Memory B cell (primary cell): ENCODE data around the gene R3HDML.
A peak's percentile ranks its signal among the peaks of the same experiment; 100 is the strongest.
"Not testable (repeated sequence)": the region's sequence is repeated elsewhere in the genome, so short reads cannot be mapped to it uniquely, and the experiment has no call there.

Experiments used
- ATAC-seq: fragments of 150-1000 bp; cut with Tn5 transposase; 2 replicates; pipeline ENCODE4 v1.10.0; 2021; ENCODE audit warnings: low read depth, mild to moderate bottlenecking, moderate library complexity
- DNase-seq, 2 donors: peaks; one replicate each; pipeline ENCODE4 v3.0.0; 2022; ENCODE audit warnings: low spot score in 2 of 2
- H3K27ac Mint-ChIP-seq: one replicate; pipeline ENCODE4 v1.8.0; 2022; ENCODE audit warnings: mild to moderate bottlenecking, moderate library complexity, mixed read lengths
- H3K27me3 Mint-ChIP-seq: one replicate; pipeline ENCODE4 v1.8.0; 2022; ENCODE audit warnings: mixed read lengths
- H3K36me3 Mint-ChIP-seq: one replicate; pipeline ENCODE4 v1.8.0; 2022; ENCODE audit warnings: mild to moderate bottlenecking, mixed read lengths
- H3K4me1 Mint-ChIP-seq: one replicate; pipeline ENCODE4 v1.8.0; 2022; ENCODE audit warnings: mixed read lengths
- H3K4me3 Mint-ChIP-seq: one replicate; pipeline ENCODE4 v1.8.0; 2022; ENCODE audit warnings: mild to moderate bottlenecking, moderate library complexity, mixed read lengths
- H3K9me3 Mint-ChIP-seq: one replicate; pipeline ENCODE4 v1.8.0; 2022; ENCODE audit warnings: mixed read lengths

The R3HDML gene

DNA sequence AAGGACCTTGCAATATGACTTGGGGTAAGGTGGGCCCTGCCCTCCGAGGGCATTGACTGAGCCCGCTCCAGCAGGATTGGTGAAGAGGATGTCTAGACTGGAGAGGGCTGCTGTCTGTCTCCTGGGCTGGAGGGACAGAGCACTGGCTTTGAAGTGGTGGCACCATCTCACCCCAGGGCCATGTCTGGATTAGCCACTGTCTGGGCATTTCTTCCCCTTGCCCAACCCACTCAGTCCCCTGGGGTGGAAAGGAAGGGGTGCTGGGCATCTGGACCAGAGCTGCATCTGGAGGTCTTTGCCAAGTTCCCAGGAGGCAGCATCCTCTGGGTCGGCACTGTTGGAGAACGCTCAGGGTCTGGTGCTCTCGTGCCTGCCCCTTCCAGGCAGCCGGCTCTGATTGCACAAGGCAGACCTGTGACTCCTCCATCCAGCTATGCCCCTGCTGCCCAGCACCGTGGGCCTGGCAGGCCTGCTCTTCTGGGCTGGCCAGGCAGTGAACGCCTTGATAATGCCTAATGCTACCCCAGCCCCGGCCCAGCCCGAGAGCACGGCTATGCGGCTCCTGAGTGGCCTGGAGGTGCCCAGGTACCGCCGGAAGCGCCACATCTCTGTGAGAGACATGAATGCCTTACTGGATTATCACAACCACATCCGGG lies at the start of gene R3HDML:
R3HDML (plus strand) TSS at position 319 of the 656 bp plus-strand sequence; CDS start at position 434, 115 bp downstream.
- DNase-seq, result no peak

GRCh38 chr20:44287272-44288097 lies 49.4 kb upstream of the R3HDML start:
- Mint-ChIP-seq H3K36me3 (peaks cover 24% of the 10 kb centered on the region), H3K27ac (no peak overlapping the region), H3K4me1 (no peaks in the 10 kb centered on the region), H3K9me3 (peaks cover 2% of the 10 kb centered on the region), H3K27me3 (no peaks in the 10 kb centered on the region), H3K4me3 (no peak overlapping the region)
- DNase-seq (no peak), ATAC-seq (no peak)

More for the DNA sequence above, at the start of gene R3HDML:
- Mint-ChIP-seq H3K4me1 (no peaks in the 10 kb centered on the region), H3K27me3 (peaks cover 14% of the 10 kb centered on the region), H3K9me3 (no peaks in the 10 kb centered on the region), H3K36me3 (no peaks in the 10 kb centered on the region), H3K4me3 (no peak within 1 kb of the TSS), H3K27ac (no peak within 1 kb of the TSS)
- no peak for ATAC-seq

DNA sequence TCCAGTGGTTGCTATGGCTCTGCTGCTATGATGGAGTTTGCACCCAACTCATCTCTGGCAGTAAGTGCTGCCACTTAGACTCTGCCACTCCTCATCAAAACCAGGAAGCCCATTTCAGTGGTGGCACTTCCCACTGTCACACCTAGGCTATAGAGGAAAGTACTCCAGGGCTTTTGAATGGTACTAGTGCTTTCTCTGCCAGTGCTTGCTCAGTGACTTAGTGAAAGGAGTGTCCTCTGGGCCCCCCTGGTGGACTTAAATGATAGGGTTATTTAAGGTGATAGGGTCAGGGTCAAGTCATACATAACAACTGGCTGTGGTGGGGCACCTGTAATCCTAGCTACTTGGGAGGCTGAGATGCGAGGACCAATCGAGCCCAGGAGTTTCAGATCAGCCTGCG lies 48.6 kb upstream of the R3HDML start:
- H3K27ac Mint-ChIP-seq, result no peak overlapping the region
- ATAC-seq, result no peak

GRCh38 chr20:44291754-44292153 lies 45.1 kb upstream of the R3HDML start:
- Mint-ChIP-seq H3K27ac (no peak overlapping the region), H3K4me3 (no peak overlapping the region), H3K27me3 (no peaks in the 10 kb centered on the region), H3K9me3 (peaks cover 2% of the 10 kb centered on the region), H3K4me1 (no peaks in the 10 kb centered on the region), H3K36me3 (peaks cover 28% of the 10 kb centered on the region)
- ATAC-seq (no peak), DNase-seq (no peak)

More for the DNA sequence above, 48.6 kb upstream of the R3HDML start:
- Mint-ChIP-seq H3K36me3 (peaks cover 24% of the 10 kb centered on the region), H3K27me3 (no peaks in the 10 kb centered on the region), H3K4me1 (no peaks in the 10 kb centered on the region), H3K4me3 (no peak overlapping the region), H3K9me3 (peaks cover 2% of the 10 kb centered on the region)
- no peak for DNase-seq

GRCh38 chr20:44296011-44296410 lies 40.8 kb upstream of the R3HDML start:
- Mint-ChIP-seq H3K4me3 (no peak overlapping the region), H3K4me1 (no peaks in the 10 kb centered on the region), H3K27me3 (no peaks in the 10 kb centered on the region), H3K9me3 (peaks cover 2% of the 10 kb centered on the region), H3K27ac (peak overlapping the region; percentile 79), H3K36me3 (peaks cover 14% of the 10 kb centered on the region)
- no peak for ATAC-seq
- DNase-seq, result no peak

DNA sequence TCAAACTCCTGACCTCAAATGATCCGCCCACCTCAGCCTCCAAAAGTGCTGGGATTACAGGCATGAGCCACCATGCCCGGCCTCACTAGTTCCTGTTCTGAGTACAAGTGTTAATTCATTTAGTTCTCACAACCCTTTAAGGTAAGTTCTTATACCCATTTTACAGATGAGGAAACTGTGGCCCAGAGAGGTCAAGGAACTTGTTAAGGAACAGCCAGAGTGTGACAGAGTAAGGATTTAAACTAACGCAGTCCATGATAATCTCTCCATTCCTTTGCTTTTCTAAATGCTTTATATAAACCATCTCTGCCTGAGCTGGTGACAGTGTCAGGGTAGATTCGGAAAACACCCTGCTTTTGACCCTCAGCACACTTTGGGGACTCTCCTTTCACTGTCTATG lies 39.1 kb upstream of the R3HDML start:
- DNase-seq, result no peak
- Mint-ChIP-seq H3K27ac (no peak overlapping the region), H3K9me3 (no peaks in the 10 kb centered on the region), H3K36me3 (peaks cover 15% of the 10 kb centered on the region), H3K27me3 (no peaks in the 10 kb centered on the region), H3K4me3 (no peak overlapping the region), H3K4me1 (no peaks in the 10 kb centered on the region)
- no peak for ATAC-seq

GRCh38 chr20:44299011-44299535 lies 37.8 kb upstream of the R3HDML start:
- ATAC-seq, H3K4me1 Mint-ChIP-seq, H3K27ac Mint-ChIP-seq, DNase-seq, H3K9me3 Mint-ChIP-seq, H3K4me3 Mint-ChIP-seq, H3K27me3 Mint-ChIP-seq: not testable (repeated sequence)
- peaks cover 15% of the 10 kb centered on the region for H3K36me3 Mint-ChIP-seq

DNA sequence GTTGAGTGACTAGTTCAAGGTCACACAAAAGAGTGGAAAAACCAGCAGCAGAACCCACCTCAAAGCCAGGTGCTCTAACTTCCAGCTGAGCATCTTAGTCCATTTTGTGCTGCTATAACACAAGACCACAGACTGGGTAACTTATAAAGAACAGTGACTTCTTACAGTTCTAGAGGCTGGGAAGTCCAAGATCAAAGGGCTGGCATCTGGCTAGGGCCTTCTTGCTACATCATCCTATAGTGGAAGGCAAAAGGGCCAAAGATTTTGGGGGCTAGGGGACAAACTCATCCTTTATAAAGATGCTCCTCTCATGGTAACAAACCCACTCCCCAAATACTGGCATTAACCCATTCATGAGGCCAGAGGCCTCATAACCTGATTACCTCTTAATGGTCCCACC lies 35.6 kb upstream of the R3HDML start:
- Mint-ChIP-seq H3K4me3 (no peak overlapping the region), H3K27ac (no peak overlapping the region), H3K4me1 (no peaks in the 10 kb centered on the region), H3K27me3 (no peaks in the 10 kb centered on the region), H3K9me3 (no peaks in the 10 kb centered on the region), H3K36me3 (peaks cover 14% of the 10 kb centered on the region)
- ATAC-seq (no peak), DNase-seq (no peak)

GRCh38 chr20:44302026-44302669 lies 34.7 kb upstream of the R3HDML start:
- DNase-seq, result no peak
- no peak overlapping the region for H3K4me3 Mint-ChIP-seq
- no peak for ATAC-seq
- peaks cover 20% of the 10 kb centered on the region for H3K36me3 Mint-ChIP-seq
- no peak overlapping the region for H3K27ac Mint-ChIP-seq
- no peaks in the 10 kb centered on the region for H3K9me3 Mint-ChIP-seq
- H3K4me1 Mint-ChIP-seq, result peaks cover 2% of the 10 kb centered on the region
- no peaks in the 10 kb centered on the region for H3K27me3 Mint-ChIP-seq

GRCh38 chr20:44302736-44303135 lies 34.1 kb upstream of the R3HDML start:
- no peak overlapping the region for H3K4me3 Mint-ChIP-seq
- H3K36me3 Mint-ChIP-seq, result peaks cover 20% of the 10 kb centered on the region
- H3K4me1 Mint-ChIP-seq, result peaks cover 2% of the 10 kb centered on the region
- no peaks in the 10 kb centered on the region for H3K9me3 Mint-ChIP-seq
- DNase-seq (no peak), ATAC-seq (no peak)
- no peak overlapping the region for H3K27ac Mint-ChIP-seq
- no peaks in the 10 kb centered on the region for H3K27me3 Mint-ChIP-seq

- Mint-ChIP-seq H3K27ac (no peak overlapping the region), H3K27me3 (no peaks in the 10 kb centered on the region), H3K36me3 (peaks cover 20% of the 10 kb centered on the region), H3K4me1 (peaks cover 3% of the 10 kb centered on the region), H3K9me3 (no peaks in the 10 kb centered on the region), H3K4me3 (no peak overlapping the region)
- ATAC-seq (no peak), DNase-seq (no peak)
Measured at GRCh38 chr20:44304383-44304782, 32.5 kb upstream of the R3HDML start.

DNA sequence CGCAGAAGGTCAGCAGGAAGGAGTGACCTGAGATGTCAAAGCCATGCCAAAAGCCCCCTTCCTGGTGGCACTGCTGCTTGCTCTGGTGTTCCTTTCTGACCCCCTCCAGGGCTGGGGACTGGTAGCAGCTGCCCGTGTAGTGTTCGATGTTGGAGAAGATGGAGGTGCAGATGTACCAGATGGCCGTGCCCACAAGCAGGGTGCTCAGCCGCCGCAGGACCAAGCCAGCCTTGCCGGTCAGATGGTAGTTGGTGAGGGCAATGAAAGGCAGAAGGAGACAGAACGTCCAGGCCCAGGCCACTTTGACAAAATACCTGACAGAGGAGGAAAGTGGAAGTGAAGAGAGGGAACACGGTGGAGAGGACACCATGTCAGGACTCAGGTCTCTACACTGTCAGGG lies 29.9 kb upstream of the R3HDML start:
- DNase-seq, result no peak
- H3K4me3 Mint-ChIP-seq, result no peak overlapping the region
- no peak for ATAC-seq
- no peaks in the 10 kb centered on the region for H3K27me3 Mint-ChIP-seq
- H3K4me1 Mint-ChIP-seq, result peaks cover 20% of the 10 kb centered on the region
- H3K9me3 Mint-ChIP-seq, result no peaks in the 10 kb centered on the region
- peaks cover 9% of the 10 kb centered on the region for H3K36me3 Mint-ChIP-seq
- H3K27ac Mint-ChIP-seq, result no peak overlapping the region

DNA sequence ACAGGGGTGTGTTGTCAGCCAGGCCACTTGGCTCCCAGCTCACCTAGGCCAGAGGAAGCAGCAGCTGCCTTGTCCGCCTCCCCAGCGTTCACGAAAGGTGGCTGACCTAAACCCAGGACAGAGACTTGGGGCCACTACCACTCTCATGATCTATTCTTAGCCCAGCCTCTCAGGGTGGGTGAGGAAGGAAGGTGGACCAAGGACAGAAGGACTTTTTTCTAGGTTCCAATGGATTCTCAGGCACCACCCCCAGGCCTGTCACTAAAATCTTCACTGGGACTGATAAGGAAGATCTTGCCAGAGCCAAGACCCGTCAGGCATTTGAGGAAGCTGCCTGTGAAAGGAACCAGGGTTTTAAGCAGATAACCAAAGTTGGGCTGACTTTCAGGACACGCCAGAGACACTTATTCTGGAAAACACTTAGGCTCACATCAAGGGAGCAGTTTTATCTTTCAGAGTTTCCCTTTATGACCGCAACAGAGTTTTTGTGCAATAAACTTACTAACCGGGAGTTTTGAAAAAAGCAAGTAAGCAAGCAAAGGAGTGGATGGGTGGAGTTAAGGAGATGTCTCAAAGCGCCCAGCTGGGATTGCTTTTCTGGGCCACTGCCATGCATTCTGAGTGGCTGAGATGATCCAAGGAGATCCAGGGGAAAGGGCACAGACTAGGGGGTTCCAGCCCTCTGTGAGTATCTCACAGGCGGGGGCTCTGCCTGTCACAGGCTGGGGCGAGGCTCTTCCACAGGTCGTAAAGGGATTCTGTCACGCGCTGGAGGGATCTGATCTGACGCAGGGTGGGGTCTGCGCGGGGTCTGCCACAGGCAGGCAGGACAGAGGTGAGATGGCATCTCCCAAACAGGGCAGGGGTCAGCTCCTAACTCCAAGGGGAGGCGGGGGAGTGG lies 26.8 kb upstream of the R3HDML start:
- Mint-ChIP-seq H3K9me3 (no peaks in the 10 kb centered on the region), H3K36me3 (peaks cover 6% of the 10 kb centered on the region), H3K27me3 (no peaks in the 10 kb centered on the region), H3K4me1 (peaks cover 20% of the 10 kb centered on the region), H3K4me3 (peak overlapping the region; percentile 94), H3K27ac (peak overlapping the region; percentile 60)
- ATAC-seq (no peak), DNase-seq (no peak)
